Ovary (tissue), 9 donors: ENCODE results near the gene S100A2. TPM values are rescaled to one million over a fixed set of nuclear protein-coding genes. Genes with fewer than 3 reads are reported as not detected.

Experiments used
- DNase-seq, 5 donors: peaks; one replicate each; pipeline ENCODE4 v3.0.0-alpha.2; 2019 to 2020
- H3K27ac ChIP-seq, 2 donors: fragments of 200-600 bp; one replicate each; pipeline versions ENCODE4 v1.5.1 to v1.8.0; 2019 to 2022
- H3K27me3 ChIP-seq: fragments of 200-600 bp; one replicate; pipeline ENCODE4 v1.8.0; 2022
- H3K36me3 ChIP-seq: fragments of 200-600 bp; sonication (generic); one replicate; pipeline ENCODE4 v1.5.1; 2019
- H3K4me1 ChIP-seq: one replicate; pipeline ENCODE4 v1.8.1; 2013; ENCODE audit warnings: mild to moderate bottlenecking, moderate library complexity; ENCODE audit not compliant: insufficient read depth
- H3K4me3 ChIP-seq: fragments of 200-600 bp; sonication (generic); one replicate; pipeline ENCODE4 v1.5.1; 2017
- H3K9me3 ChIP-seq, 2 donors: fragments of 200-600 bp in 1 of 2; sonication (generic) in 1 of 2; one replicate each; pipeline versions ENCODE4 v1.5.1 to v1.8.1; 2013 to 2019; ENCODE audit warnings: mild to moderate bottlenecking in 1 of 2, moderate library complexity in 1 of 2
- CTCF ChIP-seq, 3 donors: fragments of 450-650 bp in 2 of 3; fragments of 200-600 bp in 1 of 3; IDR thresholded peaks; one replicate each; pipeline versions ENCODE4 v1.5.1 to v1.8.0; 2016 to 2022; ENCODE audit warnings: antibody characterized with exemption in 3 of 3, mild to moderate bottlenecking in 1 of 3
- EP300 ChIP-seq: sonication (generic); formaldehyde crosslinking; IDR thresholded peaks from one replicate; pipeline ENCODE4 v1.6.1; 2017; ENCODE audit warnings: antibody characterized with exemption
- POLR2A ChIP-seq: fragments of 450-650 bp; IDR thresholded peaks from one replicate; pipeline ENCODE4 v1.6.1; 2017; ENCODE audit warnings: antibody characterized with exemption, mild to moderate bottlenecking, moderate library complexity
- WGBS, 3 donors: extraction: QIAGEN DNeasy Blood & Tissue Kit in 1 of 3; methylation state at CpG; one replicate each; pipeline versions ENCODE4 v1.1.5 to v1.1.7; 2013 to 2017; 5-methylcytosine and 5-hydroxymethylcytosine counted together
- intact Hi-C, 4 donors: fragments of 100-400 bp; cut with DNase I; formaldehyde crosslinking; loops; one replicate each; pipeline versions ENCODE4 v1.11.0 to v1.15.1; 2022 to 2023
- polyA plus RNA-seq, 2 donors: library from polyadenylated mRNA; stranded (reverse); fragments of 200-250 nt in 1 of 2; fragments of 350-450 nt in 1 of 2; fragmentation: Illumina TruSeq in 1 of 2; extraction: RNeasy Lipid Tissue Mini Kit (QIAGEN cat#74804) in 1 of 2; gene quantifications; one replicate each; pipeline ENCODE4 v1.2.3, GENCODE V29; 2013 to 2014
- total RNA-seq, 7 donors: library from RNA; depleted of rRNA in 2 of 7; stranded (reverse); fragments of >200 nt in 2 of 7; fragmentation: NEBNext Ultra II Directional in 3 of 7; extraction: Animal tissue kit (Norgen Biotek cat#: 25700) in 3 of 7; gene quantifications; one replicate each; pipeline versions ENCODE4 v1.1.0 to v1.2.4, GENCODE V29; 2016 to 2023
- donor health status: DM: no; HTN: no; CAD: no; lungs with moderate emphysema.
- donor health status: DM: no; HTN: no; CAD: no.
- donor health status: Bipolar disorder and iron deficiency.
- donor health status: DM: yes; HTN: yes; CAD: no.
- donor health status: DM: no; HTN: no; CAD: no.
- donor health status: DM: yes; HTN: yes; CAD: no.

The S100A2 gene
- total and polyA plus RNA-seq, 9 donors: 0.61 to 4.0 (median 1.8) TPM; not detected in 2

- H3K27ac ChIP-seq: no peak overlapping the region
- TF ChIP-seq EP300 (no peak), POLR2A (no peak), CTCF (IDR thresholded peaks at IDR 0.05) (no peak)
- no peaks in the 10 kb centered on the region for H3K9me3 ChIP-seq
- H3K27me3 ChIP-seq: no peaks in the 10 kb centered on the region
- peaks cover 5% of the 10 kb centered on the region for H3K4me1 ChIP-seq
- no peak overlapping the region for H3K4me3 ChIP-seq
- no peaks in the 10 kb centered on the region for H3K36me3 ChIP-seq
- intact Hi-C loops: loop anchor here in 3 of 4 donors (5.0 to 10.0 kb wide), 6 partner anchors 49 to 471 kb away; partner anchors contain the start of genes SLC27A3 (in 2 of the 3), CHTOP (in 1 of the 3) and RAB13 (in 1 of the 3)
- no peak for DNase-seq
- WGBS, 3 donors: 95 to 96% (median 95%) methylated on average over 7 of the region's 7 CpGs
Observed at GRCh38 chr1:153513666-153514065, 52.0 kb downstream of the S100A2 start.

DNA sequence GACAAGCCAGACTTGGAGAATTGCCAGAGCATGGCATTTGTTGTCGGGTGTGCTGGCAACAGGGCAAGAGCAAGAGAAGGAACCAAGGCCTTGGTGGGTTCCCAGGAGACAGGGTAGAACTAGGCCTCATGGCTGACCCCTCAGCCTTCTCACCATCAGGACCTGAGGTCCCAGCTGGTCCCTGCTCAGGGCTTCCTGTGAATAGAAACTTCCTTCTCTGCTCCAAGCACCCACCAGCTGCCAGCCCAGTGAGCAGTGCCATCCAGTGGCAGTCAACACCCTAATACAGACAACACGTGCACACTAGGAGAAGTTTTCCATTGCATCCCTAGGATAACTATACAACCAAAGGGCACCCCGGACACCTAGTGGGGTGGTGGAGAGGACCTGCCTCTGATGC is 52.6 kb downstream of the S100A2 start:
- no peaks in the 10 kb centered on the region for H3K36me3 ChIP-seq
- no peak for DNase-seq
- intact Hi-C loops: loop anchor here in 3 of 4 donors (5.0 to 10.0 kb wide), 6 partner anchors 49 to 472 kb away; partner anchors contain the start of genes SLC27A3 (in 2 of the 3), CHTOP (in 1 of the 3) and RAB13 (in 1 of the 3)
- no peak overlapping the region for H3K27ac ChIP-seq
- H3K9me3 ChIP-seq: no peaks in the 10 kb centered on the region
- no peaks in the 10 kb centered on the region for H3K27me3 ChIP-seq
- 75 to 86% (median 82%) methylated on average over 3 of the region's 3 CpGs for WGBS, 3 donors
- TF ChIP-seq CTCF (IDR thresholded peaks at IDR 0.05) (no peak), POLR2A (no peak), EP300 (no peak)
- H3K4me1 ChIP-seq: peaks cover 8% of the 10 kb centered on the region
- H3K4me3 ChIP-seq: no peak overlapping the region

Other genes with a start within 250 kb of the S100A2 start
- gene PGLYRP4, start 217.0 kb downstream of the S100A2 start, total RNA-seq: not detected
- not detected for gene PGLYRP4, start 217.0 kb downstream of the S100A2 start, polyA plus RNA-seq
- 10 to 100 TPM in 6 of 7 donors, 1 to 10 TPM in 1; 8.8 to 96.3 (median 33.2) TPM for gene S100A9, start 208.0 kb downstream of the S100A2 start, total RNA-seq
- gene S100A9, start 208.0 kb downstream of the S100A2 start, polyA plus RNA-seq: 10 to 100 TPM; 22.8 to 57.8 TPM
- 1 to 10 TPM in 3 of 7 donors, under 1 TPM in 2, not detected in 2; 0.70 to 2.4 (median 1.0) TPM for gene S100A12, start 190.2 kb downstream of the S100A2 start, total RNA-seq
- 1 to 10 TPM in 1 of 2 donors, under 1 TPM in 1; 0.80 to 1.0 TPM for gene S100A12, start 190.2 kb downstream of the S100A2 start, polyA plus RNA-seq
- gene S100A8, start 174.8 kb downstream of the S100A2 start, total RNA-seq: 10 to 100 TPM in 3 of 7 donors, 1 to 10 TPM in 4; 5.3 to 60.5 (median 9.1) TPM
- gene S100A8, start 174.8 kb downstream of the S100A2 start, polyA plus RNA-seq: 10 to 100 TPM in 1 of 2 donors, 1 to 10 TPM in 1; 8.3 to 19.4 TPM
- not detected for gene S100A7A, start 149.3 kb downstream of the S100A2 start, total RNA-seq
- not detected for gene S100A7A, start 149.3 kb downstream of the S100A2 start, polyA plus RNA-seq
- under 1 TPM in 1 of 7 donors, not detected in 6; 0.97 TPM for gene S100A7, start 105.2 kb downstream of the S100A2 start, total RNA-seq
- gene S100A7, start 105.2 kb downstream of the S100A2 start, polyA plus RNA-seq: not detected
- gene S100A6, start 29.9 kb downstream of the S100A2 start, total RNA-seq: 100 to 1,000 TPM; 170 to 646 (median 456) TPM
- gene S100A6, start 29.9 kb downstream of the S100A2 start, polyA plus RNA-seq: 100 to 1,000 TPM; 587 to 764 TPM
- not detected for gene S100A5, start 24.9 kb downstream of the S100A2 start, total RNA-seq
- gene S100A5, start 24.9 kb downstream of the S100A2 start, polyA plus RNA-seq: not detected
- gene S100A4, start 20.0 kb downstream of the S100A2 start, total RNA-seq: 10 to 100 TPM; 12.7 to 85.5 (median 37.3) TPM
- 100 to 1,000 TPM; 104 to 160 TPM for gene S100A4, start 20.0 kb downstream of the S100A2 start, polyA plus RNA-seq
- gene S100A3, start 16.6 kb downstream of the S100A2 start, total RNA-seq: 1 to 10 TPM in 3 of 7 donors, under 1 TPM in 1, not detected in 3; 0.48 to 2.5 (median 1.3) TPM
- 1 to 10 TPM in 1 of 2 donors, not detected in 1; 2.2 TPM for gene S100A3, start 16.6 kb downstream of the S100A2 start, polyA plus RNA-seq
- 100 to 1,000 TPM in 2 of 7 donors, 10 to 100 TPM in 5; 40.7 to 110 (median 67.3) TPM for gene S100A16, start 47.3 kb upstream of the S100A2 start, total RNA-seq
- 100 to 1,000 TPM; 117 to 200 TPM for gene S100A16, start 47.3 kb upstream of the S100A2 start, polyA plus RNA-seq
- 10 to 100 TPM in 1 of 7 donors, 1 to 10 TPM in 4, not detected in 2; 1.3 to 19.8 (median 2.9) TPM for gene S100A14, start 50.5 kb upstream of the S100A2 start, total RNA-seq
- gene S100A14, start 50.5 kb upstream of the S100A2 start, polyA plus RNA-seq: under 1 TPM; 0.40 to 0.68 TPM
- 100 to 1,000 TPM in 4 of 7 donors, 10 to 100 TPM in 3; 73.2 to 263 (median 103) TPM for gene S100A13, start 61.7 kb upstream of the S100A2 start, total RNA-seq
- 100 to 1,000 TPM; 179 to 560 TPM for gene S100A13, start 61.7 kb upstream of the S100A2 start, polyA plus RNA-seq
- 10 to 100 TPM in 2 of 7 donors, 1 to 10 TPM in 3, under 1 TPM in 1, not detected in 1; 0.91 to 77.2 (median 4.8) TPM for gene S100A1, start 62.6 kb upstream of the S100A2 start, total RNA-seq
- gene S100A1, start 62.6 kb upstream of the S100A2 start, polyA plus RNA-seq: 1 to 10 TPM in 1 of 2 donors, under 1 TPM in 1; 0.97 to 1.2 TPM
- 10 to 100 TPM; 54.0 to 91.1 (median 79.0) TPM for gene CHTOP, start 68.2 kb upstream of the S100A2 start, total RNA-seq
- gene CHTOP, start 68.2 kb upstream of the S100A2 start, polyA plus RNA-seq: 10 to 100 TPM; 66.3 to 72.9 TPM
- gene SNAPIN, start 92.9 kb upstream of the S100A2 start, total RNA-seq: 10 to 100 TPM; 31.6 to 48.9 (median 38.4) TPM
- gene SNAPIN, start 92.9 kb upstream of the S100A2 start, polyA plus RNA-seq: 10 to 100 TPM; 41.3 to 70.2 TPM
- gene ILF2, start 105.1 kb upstream of the S100A2 start, total RNA-seq: 100 to 1,000 TPM in 6 of 7 donors, 10 to 100 TPM in 1; 92.5 to 133 (median 122) TPM
- 100 to 1,000 TPM in 1 of 2 donors, 10 to 100 TPM in 1; 87.3 to 206 TPM for gene ILF2, start 105.1 kb upstream of the S100A2 start, polyA plus RNA-seq
- 10 to 100 TPM; 23.6 to 96.5 (median 50.7) TPM for gene NPR1, start 112.8 kb upstream of the S100A2 start, total RNA-seq
- 10 to 100 TPM; 20.6 to 31.3 TPM for gene NPR1, start 112.8 kb upstream of the S100A2 start, polyA plus RNA-seq
- 10 to 100 TPM; 49.5 to 74.4 (median 58.6) TPM for gene INTS3, start 162.2 kb upstream of the S100A2 start, total RNA-seq
- gene INTS3, start 162.2 kb upstream of the S100A2 start, polyA plus RNA-seq: 10 to 100 TPM; 41.6 to 54.5 TPM
- gene SLC27A3, start 209.6 kb upstream of the S100A2 start, total RNA-seq: 10 to 100 TPM in 6 of 7 donors, 1 to 10 TPM in 1; 9.5 to 50.9 (median 31.1) TPM
- gene SLC27A3, start 209.6 kb upstream of the S100A2 start, polyA plus RNA-seq: 10 to 100 TPM; 23.2 to 31.5 TPM